K562 (cell line): ENCODE measurements around the gene CCDC183. TPM values are rescaled to one million over a fixed set of nuclear protein-coding genes. Genes with fewer than 3 reads are reported as not detected.

Source experiments
- ATAC-seq: fragments of 200-7000 bp; cut with Tn5 transposase; 3 replicates; pipeline ENCODE4 v1.9.1; 2020; ENCODE audit warnings: moderate library complexity
- BruUV-seq: library from RNA; stranded (reverse); fragments of 400-500 nt; replicated peaks from 2 replicates; lab custom pipeline; 2021; lab: Mats Ljungman, UMichigan
- CTCF ChIA-PET: fragments of 300-600 bp; formaldehyde crosslinking; extraction: SDS; loops from one replicate; lab custom pipeline; 2021; ENCODE audit warnings: low intra/inter-chr PET ratio; lab: Yijun Ruan, JAX
- POLR2A ChIA-PET: fragments of 300-600, 350-650 bp; sonication (Branson Sonifier 250); formaldehyde crosslinking; extraction: SDS; loops from one replicate; lab custom pipeline; 2021; ENCODE audit warnings: antibody characterized with exemption, inconsistent platforms; lab: Yijun Ruan, JAX
- DNase-seq, 4 experiments: peaks; one replicate each; pipeline versions ENCODE4 v3.0.0 to v3.0.0-alpha.2; 2011 to 2018; ENCODE audit warnings: low spot score in 3 of 4, mixed read lengths in 3 of 4; ENCODE audit errors: extremely low read depth in 1 of 4
- FAIRE-seq: peaks from 2 replicates; lab custom pipeline; 2011; peaks lifted over from hg19 to GRCh38; lab: Jason Lieb, UNC
- H2AFZ ChIP-seq: 2 replicates; pipeline ENCODE4 v1.6.0; 2011; ENCODE audit warnings: low read depth, low read length, control low read depth, inconsistent platforms
- H3K27ac ChIP-seq: fragments of 200-600 bp; 3 replicates; pipeline ENCODE4 v1.8.0; 2011; ENCODE audit warnings: low read depth, mild to moderate bottlenecking, control low read depth, inconsistent platforms, low read length, moderate library complexity, mixed read lengths; ENCODE audit errors: extremely low read depth
- H3K27me3 ChIP-seq, 2 experiments: fragments of 300-600 bp in 1 of 2; 2 replicates in 1 of 2; 3 replicates in 1 of 2; pipeline versions ENCODE4 v1.6.0 to v1.8.0; 2011; ENCODE audit warnings: inconsistent platforms in 2 of 2, low read length in 2 of 2, mild to moderate bottlenecking in 1 of 2, mixed read lengths in 1 of 2, moderate library complexity in 1 of 2; ENCODE audit not compliant: control insufficient read depth in 2 of 2, insufficient read depth in 2 of 2
- H3K36me3 ChIP-seq: fragments of 300-600 bp; 3 replicates; pipeline ENCODE4 v1.8.0; 2011; ENCODE audit warnings: mild to moderate bottlenecking, low read length, inconsistent platforms; ENCODE audit not compliant: control insufficient read depth, insufficient read depth
- H3K4me1 ChIP-seq, 2 experiments: fragments of 200-600 bp in 1 of 2; replicated peaks in 1 of 2; 2 replicates in 1 of 2; 3 replicates in 1 of 2; pipeline versions ENCODE4 v1.5.1 to v1.8.0; 2011; ENCODE audit warnings: inconsistent platforms in 2 of 2, low read length in 2 of 2, mild to moderate bottlenecking in 1 of 2, mixed read lengths in 1 of 2, moderate library complexity in 1 of 2; ENCODE audit not compliant: control insufficient read depth in 2 of 2, insufficient read depth in 2 of 2
- H3K4me2 ChIP-seq: 2 replicates; pipeline ENCODE4 v1.6.1; 2011; ENCODE audit warnings: low read length, control low read depth, inconsistent platforms, mixed read lengths; ENCODE audit not compliant: insufficient read depth
- H3K4me3 ChIP-seq: fragments of 200-600 bp; sonication (generic), shearing (Covaris generic); 2 replicates; pipeline ENCODE4 v1.5.1; 2016; ENCODE audit warnings: control low read depth, inconsistent platforms
- H3K79me2 ChIP-seq: fragments of 200-600 bp; 3 replicates; pipeline ENCODE4 v1.8.0; 2011; ENCODE audit warnings: low read length, inconsistent platforms; ENCODE audit not compliant: control insufficient read depth, insufficient read depth
- H3K9ac ChIP-seq, 2 experiments: 2 replicates each; pipeline versions ENCODE4 v1.6.0 to v1.6.1; 2011; ENCODE audit warnings: low read depth in 2 of 2, low read length in 2 of 2, control low read depth in 1 of 2, inconsistent platforms in 1 of 2, mild to moderate bottlenecking in 1 of 2, mixed read lengths in 1 of 2; ENCODE audit not compliant: insufficient read depth in 1 of 2
- H3K9me1 ChIP-seq: one replicate; pipeline ENCODE4 v1.6.0; 2011; ENCODE audit warnings: inconsistent platforms, mild to moderate bottlenecking, low read length, moderate library complexity; ENCODE audit not compliant: control insufficient read depth, insufficient read depth
- H3K9me3 ChIP-seq: replicated peaks from 2 replicates; pipeline ENCODE4 v1.5.1; 2011; ENCODE audit warnings: low read depth, low read length, inconsistent platforms; ENCODE audit not compliant: control insufficient read depth, insufficient read depth
- H4K20me1 ChIP-seq: replicated peaks from 2 replicates; pipeline ENCODE4 v1.6.1; 2011; ENCODE audit warnings: low read length, inconsistent platforms, mixed read lengths; ENCODE audit not compliant: control insufficient read depth, insufficient read depth
- FUS ChIP-seq: fragments of 200-400 bp; formaldehyde crosslinking; optimal IDR thresholded peaks from 2 replicates; pipeline ENCODE3; 2017; ENCODE audit warnings: low read depth, low read length
- KLF13 ChIP-seq: fragments of 450-650 bp; IDR thresholded peaks from 2 replicates; pipeline ENCODE4 v1.6.1; 2016; ENCODE audit warnings: missing genetic modification characterization, low read depth, mild to moderate bottlenecking, missing compliant biosample characterization, moderate library complexity, borderline replicate concordance
- RBM34 ChIP-seq: fragments of 200-400 bp; formaldehyde crosslinking; IDR thresholded peaks from 2 replicates; pipeline ENCODE4 v1.6.1; 2018; ENCODE audit warnings: low read length, borderline replicate concordance; ENCODE audit not compliant: insufficient read depth
- ZNF764 ChIP-seq: fragments of 250-450 bp; sonication (Bioruptor Pico); IDR thresholded peaks from 2 replicates; pipeline ENCODE4 v1.4.0; 2020; ENCODE audit warnings: low read depth, mild to moderate bottlenecking, moderate library complexity
- WGBS: fragments of 100-300 bp; shearing (Covaris generic); methylation state at CpG from one replicate; pipeline ENCODE4 v1.1.6; 2016; ENCODE audit warnings: low coverage, mixed read lengths; ENCODE audit not compliant: insufficient coverage; ENCODE audit errors: missing lambda C conversion rate; 5-methylcytosine and 5-hydroxymethylcytosine counted together
- in situ Hi-C: fragments of 300-500 bp; cut with MboI; formaldehyde crosslinking; loops from 4 replicates; pipeline ENCODE4 v1.15.0; 2018; ENCODE audit warnings: inconsistent platforms, mixed read lengths
- intact Hi-C: fragments of 100-400 bp; cut with micrococcal nuclease; formaldehyde crosslinking; loops from 2 replicates; pipeline ENCODE4 v1.14.2; 2022
- polyA plus RNA-seq, 8 experiments: library from polyadenylated mRNA; depleted of rRNA in 4 of 8; stranded (reverse) in 5 of 8; unstranded in 3 of 8; fragments of >200 nt; fragmentation: Nextera tagmentation in 2 of 8; fragmentation: Illumina TruSeq in 1 of 8; extraction: Ambion mirVana in 2 of 8; extraction: Trizol in 1 of 8; gene quantifications; 2 replicates each; pipeline versions ENCODE4 v1.2.1 to v1.2.3, GENCODE V29; 2011 to 2014; ENCODE audit warnings: inconsistent platforms in 1 of 8, missing spikeins in 1 of 8
- total RNA-seq, 7 experiments: library from RNA; depleted of rRNA in 6 of 7; stranded (reverse); fragments of >200 nt in 6 of 7; fragmentation: Illumina TruSeq in 2 of 7; extraction: Trizol in 2 of 7; gene quantifications; 2 replicates each; pipeline versions ENCODE4 v1.2.1 to v1.2.3, GENCODE V29; 2011 to 2021; ENCODE audit warnings: low replicate concordance in 1 of 7
- TF ChIP-seq, protein P1 (sequence below): sonication (generic); IDR thresholded peaks from 2 replicates; pipeline ENCODE4 v1.6.1; 2016

Gene CCDC183
- total and polyA plus RNA-seq, 9 of the 15 experiments (the other 6 are each of a cell fraction or from before 2014, with no cell fraction given) = 0.21 to 0.60 (median 0.29) TPM; not detected in 4

DNA sequence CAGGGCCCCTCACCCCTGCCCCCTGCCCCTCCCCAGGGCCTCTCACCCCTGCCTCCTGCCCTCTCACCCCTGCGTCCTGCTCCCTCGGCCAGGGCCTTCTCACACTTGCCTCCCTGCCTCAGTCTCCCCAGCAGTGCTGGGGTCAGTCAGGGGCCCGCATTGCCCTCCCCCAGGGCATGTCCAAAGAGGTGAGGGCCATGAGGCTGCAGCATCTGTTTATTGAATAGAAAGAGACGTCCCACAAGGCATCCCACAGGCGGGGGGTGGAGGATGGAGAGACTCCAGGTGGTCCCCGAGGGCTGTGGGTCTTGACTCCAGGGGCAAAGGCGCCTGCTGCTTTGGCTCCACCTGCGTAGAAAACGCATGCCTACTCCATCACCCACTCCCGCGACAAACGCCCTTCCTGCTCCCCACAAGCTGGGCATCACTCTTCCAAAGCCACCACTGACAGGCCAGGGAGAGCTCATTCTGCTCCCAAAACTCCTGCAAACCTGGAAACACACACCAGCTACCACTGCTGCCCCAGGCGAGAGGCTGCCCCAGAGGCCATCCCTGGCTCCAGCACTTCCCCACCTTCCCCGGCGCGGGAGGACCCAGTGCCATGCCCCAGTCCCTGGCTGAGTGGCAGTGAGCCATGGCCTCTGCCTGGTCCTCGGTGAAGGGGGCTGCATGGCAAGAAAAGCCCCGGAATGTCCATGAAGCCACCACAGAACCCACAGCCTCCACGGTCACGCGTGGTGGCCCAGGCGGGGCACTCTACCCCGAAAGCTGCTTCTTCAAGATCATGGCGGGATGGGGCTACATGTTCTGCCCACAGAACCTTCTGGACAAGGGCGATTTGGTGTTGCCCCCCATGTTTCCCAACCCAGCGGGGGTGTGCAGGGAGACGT is 36.5 kb upstream of the CCDC183 start:
- Histone ChIP-seq H3K9me3 (peaks cover 7% of the 10 kb centered on the region), H3K36me3 (no peaks in the 10 kb centered on the region), H2AFZ (no peak overlapping the region), H3K4me2 (no peak overlapping the region), H3K79me2 (no peaks in the 10 kb centered on the region), H3K9ac (peak overlapping the region in 1 of 2 experiments; percentile 64; a peak in 1 of 4 replicates), H3K4me1 (peaks cover 6 to 79% of the 10 kb centered on the region in 2 experiments; a peak in 4 of 5 replicates), H4K20me1 (no peaks in the 10 kb centered on the region), H3K9me1 (no peaks in the 10 kb centered on the region), H3K27me3 (no peaks in the 10 kb centered on the region), H3K27ac (no peak overlapping the region), H3K4me3 (no peak overlapping the region)
- no TSS peak for BruUV-seq
- in situ Hi-C loops = no loop called here
- no peak for FAIRE-seq
- 40% methylated on average over 27 of the region's 27 CpGs for WGBS
- intact Hi-C loops = no loop called here
- TF ChIP-seq RBM34 (no peak), KLF13 (no peak), FUS (no peak), ZNF764 (CRISPR knock-in tag) (no peak)
- TF ChIP-seq, protein P1, sequence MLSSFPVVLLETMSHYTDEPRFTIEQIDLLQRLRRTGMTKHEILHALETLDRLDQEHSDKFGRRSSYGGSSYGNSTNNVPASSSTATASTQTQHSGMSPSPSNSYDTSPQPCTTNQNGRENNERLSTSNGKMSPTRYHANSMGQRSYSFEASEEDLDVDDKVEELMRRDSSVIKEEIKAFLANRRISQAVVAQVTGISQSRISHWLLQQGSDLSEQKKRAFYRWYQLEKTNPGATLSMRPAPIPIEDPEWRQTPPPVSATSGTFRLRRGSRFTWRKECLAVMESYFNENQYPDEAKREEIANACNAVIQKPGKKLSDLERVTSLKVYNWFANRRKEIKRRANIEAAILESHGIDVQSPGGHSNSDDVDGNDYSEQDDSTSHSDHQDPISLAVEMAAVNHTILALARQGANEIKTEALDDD = no peak
- ATAC-seq = no peak
- ChIA-PET CTCF (no interaction called here), POLR2A (interaction anchor here (0.6 to 2.6 kb wide), 4 partner anchors 12 to 518 kb away, joined by 3 to 11 read pairs (median 3); partner anchors contain the start of gene TOR4A)
- DNase-seq = no peak
